Activated CD4-positive, alpha-beta memory T cell treated with anti-CD3 and anti-CD28 coated beads for 36 hours (primary cell): ENCODE results near the gene DND1. TPM values are rescaled to one million over a fixed set of nuclear protein-coding genes. Genes with fewer than 3 reads are reported as not detected.
"Not testable (repeated sequence)": the region's sequence is repeated elsewhere in the genome, so short reads cannot be mapped to it uniquely, and the experiment has no call there.

Experiments used
- CTCF ChIA-PET: fragments of 350-600 bp; sonication (Branson Sonifier 250); formaldehyde crosslinking; loops from one replicate; lab custom pipeline; 2021; ENCODE audit warnings: antibody characterized with exemption, inconsistent platforms; lab: Charles Lee
- POLR2A ChIA-PET: fragments of 350-600 bp; sonication (Branson Sonifier 250); formaldehyde crosslinking; loops from one replicate; lab custom pipeline; 2021; ENCODE audit warnings: antibody characterized with exemption; lab: Charles Lee
- DNase-seq: peaks from one replicate; pipeline ENCODE4 v3.0.0-alpha.2; 2020
- H3K27ac Mint-ChIP-seq: one replicate; pipeline ENCODE4 v1.8.0; 2021; ENCODE audit warnings: mixed read lengths
- H3K27me3 Mint-ChIP-seq: one replicate; pipeline ENCODE4 v1.8.0; 2021; ENCODE audit warnings: mixed read lengths
- H3K36me3 Mint-ChIP-seq: one replicate; pipeline ENCODE4 v1.8.0; 2021; ENCODE audit warnings: mixed read lengths
- H3K4me1 Mint-ChIP-seq: one replicate; pipeline ENCODE4 v1.8.0; 2021; ENCODE audit warnings: low read depth, mixed read lengths
- H3K4me3 Mint-ChIP-seq: one replicate; pipeline ENCODE4 v1.8.0; 2021; ENCODE audit warnings: mild to moderate bottlenecking, mixed read lengths
- H3K9me3 Mint-ChIP-seq: one replicate; pipeline ENCODE4 v1.8.0; 2021; ENCODE audit warnings: mixed read lengths
- intact Hi-C: fragments of 100-400 bp; cut with micrococcal nuclease; formaldehyde crosslinking; loops from one replicate; pipeline ENCODE4 v1.15.1; 2023
- total RNA-seq, 2 experiments: library from RNA; stranded (reverse); gene quantifications; one replicate each; pipeline ENCODE4 v1.2.3, GENCODE V29; 2021

Gene DND1
- total RNA-seq, 2 experiments from 2014 or later, result 2.3 to 2.5 TPM

DNA sequence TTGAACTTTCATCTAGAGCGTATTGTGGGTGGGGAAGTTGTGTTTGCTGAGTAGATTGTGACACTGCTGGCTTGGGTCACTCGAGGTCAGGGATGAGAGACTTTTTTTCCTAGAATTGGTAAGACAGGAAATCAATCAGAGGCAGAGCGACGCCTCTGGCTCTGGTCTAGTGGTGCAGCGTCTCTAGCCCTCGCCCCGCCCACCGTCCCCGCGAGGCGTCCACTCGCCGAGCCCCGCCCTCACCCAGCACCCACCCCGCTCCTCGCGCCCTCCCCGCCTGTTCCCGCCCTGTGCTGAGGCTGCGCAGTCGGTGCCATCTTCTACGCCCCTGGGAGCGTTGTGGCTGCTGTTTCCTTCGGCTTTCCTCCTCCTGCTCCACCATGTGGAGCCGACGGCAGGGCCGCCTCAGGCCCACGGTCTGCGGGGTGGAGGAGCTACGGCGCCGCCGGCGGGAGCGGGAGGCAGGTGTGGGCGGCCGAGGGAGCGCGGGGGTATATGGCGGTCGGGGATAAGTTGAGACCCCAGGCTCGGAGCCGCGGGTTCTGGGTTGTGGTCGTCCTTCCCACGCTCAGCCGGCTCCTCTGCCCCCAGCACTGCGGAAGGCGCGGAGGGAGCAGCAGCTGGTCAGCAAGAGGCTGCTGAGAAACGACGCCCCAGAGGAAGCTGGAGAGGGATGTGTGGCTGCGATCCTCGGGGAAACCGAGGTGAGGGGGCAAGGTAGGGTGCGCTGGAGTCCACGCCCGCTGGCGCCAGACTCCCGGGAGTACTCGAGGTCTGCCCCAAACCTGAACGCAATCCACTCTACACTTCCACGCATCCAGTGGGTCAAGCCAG lies 34.0 kb downstream of the DND1 start, which contains the start of gene TMCO6:
Gene TMCO6, plus strand, starts transcription at position 304 of the 834 bp plus-strand sequence. Its CDS starts 77 bp downstream, at position 381.
- Mint-ChIP-seq H3K4me3 (peak within 1 kb of the TSS; percentile 85), H3K27me3 (no peaks in the 10 kb centered on the region), H3K4me1 (peaks cover 41% of the 10 kb centered on the region), H3K36me3 (peaks cover 25% of the 10 kb centered on the region), H3K9me3 (no peaks in the 10 kb centered on the region), H3K27ac (peak within 1 kb of the TSS; percentile 94)
- ChIA-PET POLR2A (interaction anchor here (0.9 to 2.1 kb wide), 6 partner anchors 8 to 239 kb away, joined by 3 to 15 read pairs (median 5); partner anchors contain the start of genes HARS1, HARS2, IK and NDUFA2), CTCF (interaction anchor here (0.6 to 1.3 kb wide), 7 partner anchors 8 to 284 kb away, joined by 3 to 5 read pairs (median 3); partner anchors contain the start of genes HARS2, IK, NDUFA2 and SRA1)
- intact Hi-C loops, result loop anchor here (1.0 to 5.0 kb wide), 8 partner anchors 8 to 397 kb away; partner anchors contain the start of genes ANKHD1, APBB3, IK and NDUFA2
- peak; percentile 99 for DNase-seq

DNA sequence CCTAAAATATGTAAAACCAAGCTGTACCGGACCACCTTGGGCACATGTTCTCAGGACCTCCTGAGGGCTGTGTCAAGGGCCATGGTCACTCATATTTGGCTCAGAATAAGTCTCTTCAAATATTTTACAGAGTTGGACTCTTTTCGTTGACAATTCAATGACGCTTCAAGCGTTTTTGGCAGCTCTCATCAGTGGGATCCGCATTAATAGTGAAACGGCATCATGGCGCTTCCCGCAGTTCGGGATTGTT lies 34.6 kb downstream of the DND1 start:
- POLR2A ChIA-PET, result interaction anchor here (0.6 to 2.1 kb wide), 6 partner anchors 9 to 238 kb away, joined by 3 to 15 read pairs (median 4); partner anchors contain the start of genes HARS1, HARS2, IK and NDUFA2
- CTCF ChIA-PET, result interaction anchor here (0.6 to 1.3 kb wide), 5 partner anchors 9 to 214 kb away, joined by 3 to 5 read pairs (median 4); partner anchors contain the start of genes HARS2, IK, NDUFA2 and SRA1
- not testable (repeated sequence) for DNase-seq

DNA sequence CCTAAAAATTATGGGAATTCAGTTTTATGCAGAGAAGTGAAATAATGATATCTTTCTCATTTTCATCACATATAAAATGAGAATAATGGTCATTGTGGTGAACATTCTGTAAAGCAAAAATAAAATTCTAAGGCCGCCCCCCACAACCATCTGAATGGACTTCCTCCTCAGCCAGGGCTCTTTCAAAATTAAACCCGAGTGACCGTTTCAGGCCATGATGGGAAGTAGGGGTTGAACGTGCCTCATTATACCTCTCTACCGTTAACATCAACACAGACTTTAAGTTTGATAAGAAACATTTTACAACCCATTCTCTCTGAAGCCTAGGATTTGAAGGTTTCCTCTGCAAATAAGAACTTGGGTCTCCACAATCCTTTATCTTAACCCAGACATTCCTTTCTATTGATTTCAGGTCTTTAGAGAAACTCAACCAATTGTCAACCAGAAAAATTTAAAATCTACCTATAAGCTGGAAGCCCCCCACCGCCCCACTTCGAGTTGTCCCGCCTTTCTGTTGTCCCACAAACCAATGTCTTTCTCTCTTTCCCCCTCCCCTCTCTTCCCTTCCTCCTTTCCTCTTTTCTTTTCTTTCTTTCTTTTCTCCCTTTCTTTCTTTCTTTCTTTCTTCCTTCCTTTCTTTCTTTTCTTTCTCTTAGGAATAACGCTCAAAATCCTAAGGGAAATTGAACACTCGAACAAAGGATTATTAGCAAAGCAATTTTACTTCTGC lies 35.8 kb downstream of the DND1 start:
- ChIA-PET POLR2A (no interaction called here), CTCF (interaction anchor here (1.0 to 2.2 kb wide), 2 partner anchors 271 to 274 kb away, joined by 4 to 7 read pairs; no protein-coding TSS in a partner anchor)
- DNase-seq, result no peak
- H3K27me3 Mint-ChIP-seq, result no peaks in the 10 kb centered on the region
- no peaks in the 10 kb centered on the region for H3K9me3 Mint-ChIP-seq
- H3K36me3 Mint-ChIP-seq, result peaks cover 16% of the 10 kb centered on the region
- H3K4me3 Mint-ChIP-seq, result no peak overlapping the region
- intact Hi-C loops, result loop anchor here (5.0 kb wide), 1 partner anchor 395 kb away; no protein-coding TSS in a partner anchor
- peak overlapping the region; percentile 94 for H3K27ac Mint-ChIP-seq
- peaks cover 51% of the 10 kb centered on the region for H3K4me1 Mint-ChIP-seq

More for the DNA sequence above, 34.6 kb downstream of the DND1 start:
- H3K4me3 Mint-ChIP-seq, result peak overlapping the region; percentile 85
- H3K36me3 Mint-ChIP-seq, result peaks cover 20% of the 10 kb centered on the region
- H3K4me1 Mint-ChIP-seq, result peaks cover 45% of the 10 kb centered on the region
- H3K27ac Mint-ChIP-seq, result peak overlapping the region; percentile 94
- H3K9me3 Mint-ChIP-seq, H3K27me3 Mint-ChIP-seq: not testable (repeated sequence)
- intact Hi-C loops, result loop anchor here (1.0 to 5.0 kb wide), 8 partner anchors 8 to 397 kb away; partner anchors contain the start of genes ANKHD1, APBB3, IK and NDUFA2

DNA sequence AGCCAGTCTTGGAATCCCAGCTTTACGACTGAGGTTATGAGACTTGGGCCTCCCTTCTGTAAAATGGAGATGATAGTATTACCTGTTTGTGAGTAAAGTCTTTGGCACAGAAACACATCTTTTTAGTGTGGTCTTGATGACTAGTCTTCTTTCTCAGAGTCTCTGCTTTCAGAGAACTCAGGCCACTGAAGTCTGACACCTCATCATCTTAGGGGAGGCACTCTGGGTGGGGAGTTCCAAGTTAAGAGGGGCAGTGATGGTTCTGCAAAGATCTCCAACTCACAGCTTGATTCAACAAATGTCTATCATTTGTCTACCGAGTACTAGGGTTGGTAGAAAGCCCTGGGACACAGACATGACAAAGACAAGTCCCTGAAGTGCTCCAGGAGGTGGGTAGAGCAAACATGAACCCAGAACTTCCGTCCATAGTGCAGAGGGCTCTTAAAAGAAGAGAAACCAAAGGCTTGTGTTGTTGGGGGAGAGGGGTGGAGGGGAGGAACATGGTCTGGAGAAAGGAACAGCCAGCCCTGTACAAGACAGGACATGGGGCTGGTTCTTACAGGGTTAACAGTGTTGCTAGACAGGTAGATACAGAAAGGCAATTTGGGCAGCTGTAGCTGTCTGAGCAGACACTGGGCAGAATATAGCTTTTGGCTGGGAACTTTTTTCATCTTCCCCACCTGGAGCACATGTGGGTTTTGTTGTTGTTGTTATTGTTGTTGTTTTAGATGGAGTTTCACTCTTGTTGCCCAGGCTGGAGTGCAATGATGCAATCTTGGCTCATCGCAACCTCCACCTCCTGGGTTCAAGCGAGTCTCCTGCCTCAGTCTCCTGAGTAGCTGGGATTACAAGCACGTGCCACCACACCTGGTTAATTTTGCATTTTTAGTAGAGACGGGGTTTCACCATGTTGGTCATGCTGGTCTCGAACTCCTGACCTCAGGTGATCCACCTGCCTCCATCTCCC lies 37.8 kb downstream of the DND1 start:
- peaks cover 40% of the 10 kb centered on the region for H3K4me1 Mint-ChIP-seq
- H3K27me3 Mint-ChIP-seq, result no peaks in the 10 kb centered on the region
- peak; percentile 39 for DNase-seq

DNA sequence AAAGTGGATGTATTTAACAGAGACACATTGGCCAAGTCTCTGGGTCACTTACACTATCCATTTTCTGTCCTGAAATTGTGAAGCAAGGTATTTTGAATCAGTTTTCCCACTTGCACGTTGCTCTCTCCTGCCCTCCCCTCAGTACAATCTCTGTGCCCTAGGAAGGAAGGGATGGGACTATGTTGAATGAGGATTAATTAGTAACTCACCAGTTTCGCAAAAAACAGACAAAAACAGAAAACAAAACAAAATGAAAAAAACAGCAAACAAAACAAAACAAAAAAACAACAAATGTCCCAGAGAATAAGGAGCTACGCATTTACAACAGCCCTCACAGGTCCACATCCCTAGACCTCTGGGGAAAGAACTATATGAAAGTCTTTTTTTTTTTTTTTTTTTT lies 39.3 kb downstream of the DND1 start:
- CTCF ChIA-PET, result interaction anchor here (1.2 to 2.9 kb wide), 14 partner anchors 13 to 275 kb away, joined by 3 to 30 read pairs (median 5); partner anchors contain the start of genes EIF4EBP3, IK, NDUFA2 and SRA1
- Mint-ChIP-seq H3K4me3 (no peak overlapping the region), H3K27me3 (no peaks in the 10 kb centered on the region), H3K4me1 (peaks cover 34% of the 10 kb centered on the region), H3K9me3 (no peaks in the 10 kb centered on the region), H3K36me3 (no peaks in the 10 kb centered on the region), H3K27ac (no peak overlapping the region)
- POLR2A ChIA-PET, result interaction anchor here (1.7 to 1.8 kb wide), 2 partner anchors 87 to 204 kb away, joined by 3 to 6 read pairs; partner anchors contain the start of gene EIF4EBP3
- intact Hi-C loops, result no loop called here
- no peak for DNase-seq

More for the DNA sequence above, 37.8 kb downstream of the DND1 start:
- H3K36me3 Mint-ChIP-seq, result peaks cover 3% of the 10 kb centered on the region
- intact Hi-C loops, result loop anchor here (1.0 to 5.0 kb wide), 6 partner anchors 76 to 393 kb away; partner anchors contain the start of gene ANKHD1
- no peak overlapping the region for H3K4me3 Mint-ChIP-seq
- POLR2A ChIA-PET, result interaction anchor here (1.0 to 1.8 kb wide), 3 partner anchors 88 to 391 kb away, joined by 3 to 6 read pairs (median 3); partner anchors contain the start of gene EIF4EBP3
- CTCF ChIA-PET, result interaction anchor here (0.7 to 2.9 kb wide), 30 partner anchors 12 to 399 kb away, joined by 3 to 30 read pairs (median 4); partner anchors contain the start of genes ANKHD1, EIF4EBP3, IK and NDUFA2
- H3K27ac Mint-ChIP-seq, result peak overlapping the region; percentile 81
- no peaks in the 10 kb centered on the region for H3K9me3 Mint-ChIP-seq

DNA sequence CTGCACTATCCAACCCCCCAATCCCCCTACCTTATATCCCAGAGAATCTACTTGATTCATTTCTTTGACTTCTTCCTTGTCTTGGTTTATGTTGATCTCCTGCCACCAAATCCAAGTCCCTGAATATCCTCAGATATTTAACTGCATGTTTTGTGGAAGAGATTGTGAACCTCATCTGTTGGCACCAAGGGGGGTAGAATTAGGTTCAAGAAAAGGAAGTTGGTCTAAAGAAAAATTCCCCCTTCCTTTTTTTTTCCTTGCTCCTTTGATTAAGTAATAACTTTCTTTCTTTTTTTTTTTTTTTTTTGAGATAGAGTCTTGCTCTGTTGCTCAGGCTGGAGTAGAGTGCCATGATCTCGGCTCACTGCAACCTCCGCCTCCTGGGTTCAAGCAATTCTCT lies 39.9 kb downstream of the DND1 start:
- H3K4me3 Mint-ChIP-seq, result peak overlapping the region; percentile 75
- no peaks in the 10 kb centered on the region for H3K9me3 Mint-ChIP-seq
- no peaks in the 10 kb centered on the region for H3K27me3 Mint-ChIP-seq
- peaks cover 28% of the 10 kb centered on the region for H3K4me1 Mint-ChIP-seq
- no peak overlapping the region for H3K27ac Mint-ChIP-seq
- ChIA-PET POLR2A (no interaction called here), CTCF (interaction anchor here (0.5 to 1.4 kb wide), 4 partner anchors 14 to 261 kb away, joined by 3 to 6 read pairs (median 4); partner anchors contain the start of genes EIF4EBP3, IK and NDUFA2)
- no peaks in the 10 kb centered on the region for H3K36me3 Mint-ChIP-seq
- intact Hi-C loops, result no loop called here
- no peak for DNase-seq

DNA sequence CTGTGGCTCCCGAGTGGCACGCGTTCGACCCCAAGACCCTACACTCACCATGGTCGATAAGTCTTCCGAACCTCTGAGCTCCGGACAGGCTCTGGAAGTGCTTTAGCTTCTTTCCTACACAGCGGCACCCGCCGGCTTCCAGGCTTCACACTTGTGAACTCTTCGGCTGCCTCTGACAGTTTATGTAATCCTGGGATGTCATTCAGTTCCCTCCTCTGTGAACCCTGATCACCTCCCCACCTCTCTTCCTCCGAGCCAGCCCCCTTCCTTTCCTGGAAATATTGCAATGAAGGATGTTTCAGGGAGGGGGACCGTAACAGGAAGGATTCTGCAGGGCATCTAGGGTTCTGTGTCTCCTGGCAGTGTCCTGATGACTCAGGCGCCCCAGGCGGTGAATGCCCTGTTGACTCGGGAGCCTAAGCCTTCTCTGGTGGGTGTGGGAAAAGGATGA lies 40.3 kb downstream of the DND1 start, which contains the start of gene CD14:
Gene CD14, minus strand, starts transcription at position 155 of the 451 bp plus-strand sequence. Its CDS starts 104 bp downstream, at position 51.
- no peak within 1 kb of the TSS for H3K27ac Mint-ChIP-seq
- peaks cover 3% of the 10 kb centered on the region for H3K9me3 Mint-ChIP-seq
- no peaks in the 10 kb centered on the region for H3K27me3 Mint-ChIP-seq
- DNase-seq, result peak; percentile 37
- H3K4me1 Mint-ChIP-seq, result peaks cover 25% of the 10 kb centered on the region
- ChIA-PET CTCF (interaction anchor here (0.5 to 1.4 kb wide), 6 partner anchors 11 to 261 kb away, joined by 3 to 6 read pairs (median 4); partner anchors contain the start of genes EIF4EBP3, IK and NDUFA2), POLR2A (no interaction called here)
- H3K4me3 Mint-ChIP-seq, result peak within 1 kb of the TSS; percentile 75
- intact Hi-C loops, result no loop called here
- no peaks in the 10 kb centered on the region for H3K36me3 Mint-ChIP-seq

DNA sequence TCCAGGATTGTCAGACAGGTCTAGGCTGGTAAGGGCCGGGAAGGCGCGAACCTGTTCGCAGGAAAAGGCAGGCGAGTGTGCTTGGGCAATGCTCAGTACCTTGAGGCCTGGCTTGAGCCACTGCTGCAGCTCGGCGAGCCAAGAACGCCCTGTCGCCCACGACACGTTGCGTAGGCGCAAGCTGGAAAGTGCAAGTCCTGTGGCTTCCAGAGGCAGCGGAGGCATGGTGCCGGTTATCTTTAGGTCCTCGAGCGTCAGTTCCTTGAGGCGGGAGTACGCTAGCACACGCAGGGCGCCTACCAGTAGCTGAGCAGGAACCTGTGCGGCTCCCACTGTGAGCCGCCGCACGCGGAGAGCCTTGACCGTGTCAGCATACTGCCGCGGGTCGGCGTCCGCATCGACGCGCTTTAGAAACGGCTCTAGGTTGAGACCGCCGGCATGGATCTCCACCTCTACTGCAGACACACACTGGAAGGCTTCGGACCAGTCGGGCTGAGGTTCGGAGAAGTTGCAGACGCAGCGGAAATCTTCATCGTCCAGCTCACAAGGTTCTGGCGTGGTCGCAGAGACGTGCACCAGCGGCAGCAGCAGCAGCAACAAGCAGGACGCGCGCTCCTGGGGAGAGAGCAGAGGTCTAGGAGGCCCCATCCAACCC lies 40.9 kb downstream of the DND1 start:
- H3K4me1 Mint-ChIP-seq, result peaks cover 24% of the 10 kb centered on the region
- ChIA-PET CTCF (interaction anchor here (0.6 to 1.4 kb wide), 5 partner anchors 10 to 260 kb away, joined by 3 to 6 read pairs (median 3); partner anchors contain the start of genes EIF4EBP3, IK and NDUFA2), POLR2A (no interaction called here)
- no peaks in the 10 kb centered on the region for H3K36me3 Mint-ChIP-seq
- intact Hi-C loops, result no loop called here
- H3K9me3 Mint-ChIP-seq, result peaks cover 4% of the 10 kb centered on the region
- DNase-seq, result peak; percentile 67
- peak overlapping the region; percentile 75 for H3K4me3 Mint-ChIP-seq
- no peaks in the 10 kb centered on the region for H3K27me3 Mint-ChIP-seq
- H3K27ac Mint-ChIP-seq, result no peak overlapping the region

DNA sequence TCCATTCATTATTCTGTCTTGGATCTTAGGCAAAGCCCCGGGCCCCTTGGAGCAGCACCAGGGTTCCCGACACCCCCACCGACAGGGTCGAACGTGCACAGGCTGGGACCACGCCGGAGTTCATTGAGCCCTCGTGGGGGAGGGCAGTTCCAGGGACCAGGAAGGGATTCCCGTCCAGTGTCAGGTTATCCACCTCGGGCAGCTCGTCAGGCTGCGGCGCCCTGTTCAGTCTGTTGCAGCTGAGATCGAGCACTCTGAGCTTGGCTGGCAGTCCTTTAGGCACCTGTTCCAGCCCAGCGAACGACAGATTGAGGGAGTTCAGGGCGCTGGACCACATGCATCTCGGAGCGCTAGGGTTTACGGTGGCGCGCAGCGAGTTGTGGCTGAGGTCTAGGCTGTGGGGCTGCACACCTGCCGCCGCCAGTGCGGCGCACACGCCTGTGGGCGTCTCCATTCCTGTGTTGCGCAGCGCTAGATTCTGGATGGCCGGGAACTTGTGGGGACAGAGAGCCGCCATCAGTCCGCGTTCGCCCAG lies 41.5 kb downstream of the DND1 start:
- Mint-ChIP-seq H3K27ac (no peak overlapping the region), H3K27me3 (peaks cover 2% of the 10 kb centered on the region), H3K9me3 (peaks cover 4% of the 10 kb centered on the region), H3K36me3 (no peaks in the 10 kb centered on the region), H3K4me1 (peaks cover 24% of the 10 kb centered on the region), H3K4me3 (peak overlapping the region; percentile 75)
- DNase-seq, result peak; percentile 47
- ChIA-PET CTCF (interaction anchor here (1.4 kb wide), 1 partner anchor 260 kb away, joined by 6 read pairs; no protein-coding TSS in a partner anchor), POLR2A (no interaction called here)
- intact Hi-C loops, result no loop called here
